Endothelial cell of umbilical vein (primary cell): ENCODE measurements around the gene H2BW1. TPM values are rescaled to one million over a fixed set of nuclear protein-coding genes. Genes with fewer than 3 reads are reported as not detected.
"Not testable (repeated sequence)": the region's sequence is repeated elsewhere in the genome, so short reads cannot be mapped to it uniquely, and the experiment has no call there.

Experiments used
- BruUV-seq: library from RNA; stranded (reverse); fragments of 400-500 nt; replicated peaks from 2 replicates; lab custom pipeline; 2021; lab: Mats Ljungman, UMichigan
- CTCF ChIA-PET: fragments of 300-600, 350-600 bp; sonication (Branson Sonifier 250); formaldehyde crosslinking; loops from one replicate; lab custom pipeline; 2021; ENCODE audit warnings: antibody characterized with exemption, inconsistent platforms; lab: Charles Lee
- POLR2A ChIA-PET: fragments of 300-600, 350-600 bp; sonication (Branson Sonifier 250); formaldehyde crosslinking; loops from one replicate; lab custom pipeline; 2021; ENCODE audit warnings: antibody characterized with exemption, inconsistent platforms; lab: Charles Lee
- DNase-seq: peaks from one replicate; pipeline ENCODE4 v3.0.0-alpha.2; 2011; ENCODE audit warnings: low read depth, low spot score
- FAIRE-seq: peaks from 2 replicates; lab custom pipeline; 2011; peaks lifted over from hg19 to GRCh38; lab: Jason Lieb, UNC
- H2AFZ ChIP-seq: 2 replicates; pipeline ENCODE4 v1.6.0; 2012; ENCODE audit warnings: low read depth, low read length, control low read depth, inconsistent platforms
- H3K27ac ChIP-seq: 2 replicates; pipeline ENCODE4 v1.5.1; 2011; ENCODE audit warnings: low read depth, mild to moderate bottlenecking, control low read depth, low read length, moderate library complexity; ENCODE audit not compliant: insufficient read depth
- H3K27me3 ChIP-seq, 2 experiments: 2 replicates each; pipeline versions ENCODE4 v1.6.0 to v1.6.1; 2011; ENCODE audit warnings: low read length in 2 of 2, mixed read lengths in 1 of 2; ENCODE audit not compliant: control insufficient read depth in 2 of 2, insufficient read depth in 2 of 2
- H3K36me3 ChIP-seq, 2 experiments: 2 replicates in 1 of 2; 3 replicates in 1 of 2; pipeline ENCODE4 v1.5.1; 2011; ENCODE audit warnings: low read length in 2 of 2, mild to moderate bottlenecking in 1 of 2, moderate library complexity in 1 of 2; ENCODE audit not compliant: control insufficient read depth in 2 of 2, insufficient read depth in 2 of 2; ENCODE audit errors: extremely low read depth in 1 of 2
- H3K4me1 ChIP-seq: 3 replicates; pipeline ENCODE4 v1.5.1; 2011; ENCODE audit warnings: mild to moderate bottlenecking, low read length; ENCODE audit not compliant: control insufficient read depth, insufficient read depth; ENCODE audit errors: extremely low read depth
- H3K4me2 ChIP-seq: 2 replicates; pipeline ENCODE4 v1.6.1; 2011; ENCODE audit warnings: low read length, control low read depth, mixed read lengths; ENCODE audit not compliant: insufficient read depth
- H3K4me3 ChIP-seq, 3 experiments: fragments of 200-600 bp in 1 of 3; sonication (generic), shearing (Covaris generic) in 1 of 3; replicated peaks in 1 of 3; 2 replicates each; pipeline ENCODE4 v1.5.1; 2011 to 2016; ENCODE audit warnings: control low read depth in 3 of 3, low read length in 3 of 3, mild to moderate bottlenecking in 2 of 3, inconsistent platforms in 1 of 3, low read depth in 1 of 3, moderate library complexity in 1 of 3; ENCODE audit not compliant: insufficient read depth in 1 of 3
- H3K79me2 ChIP-seq: 2 replicates; pipeline ENCODE4 v1.6.0; 2012; ENCODE audit warnings: low read length, inconsistent platforms; ENCODE audit not compliant: control insufficient read depth, insufficient read depth
- H3K9ac ChIP-seq: replicated peaks from 2 replicates; pipeline ENCODE3; 2011; ENCODE audit warnings: low read length, control low read depth; ENCODE audit not compliant: insufficient read depth; ENCODE audit errors: extremely low read depth
- H3K9me1 ChIP-seq: replicated peaks from 3 replicates; pipeline ENCODE4 v1.6.0; 2011; ENCODE audit warnings: mild to moderate bottlenecking, low read length; ENCODE audit not compliant: control insufficient read depth, insufficient read depth; ENCODE audit errors: extremely low read depth
- H3K9me3 ChIP-seq: replicated peaks from 2 replicates; pipeline ENCODE4 v1.5.1; 2012; ENCODE audit warnings: low read length, inconsistent platforms; ENCODE audit not compliant: control insufficient read depth, insufficient read depth
- H4K20me1 ChIP-seq: replicated peaks from 2 replicates; pipeline ENCODE3; 2011; ENCODE audit warnings: mild to moderate bottlenecking, low read length; ENCODE audit not compliant: control insufficient read depth, insufficient read depth; ENCODE audit errors: extremely low read depth
- EZH2 ChIP-seq: IDR thresholded peaks from 2 replicates; pipeline ENCODE4 v1.6.1; 2012; ENCODE audit warnings: borderline replicate concordance, low read depth, mild to moderate bottlenecking, moderate library complexity, low read length, inconsistent platforms; ENCODE audit not compliant: severe bottlenecking
- GATA2 ChIP-seq: IDR thresholded peaks from 2 replicates; pipeline ENCODE4 v1.7.0; 2011; ENCODE audit warnings: low read depth, mild to moderate bottlenecking, moderate library complexity, mixed read lengths, low read length; ENCODE audit not compliant: insufficient read length, insufficient read depth
- JUN ChIP-seq: IDR thresholded peaks from 2 replicates; pipeline ENCODE4 v1.6.1; 2011; ENCODE audit warnings: borderline replicate concordance, low read depth; ENCODE audit not compliant: insufficient read length, insufficient read depth
- MYC ChIP-seq: IDR thresholded peaks from one replicate; pipeline ENCODE4 v1.6.1; 2011; ENCODE audit warnings: mild to moderate bottlenecking, low read depth, low read length
- POLR2A ChIP-seq: IDR thresholded peaks from 2 replicates; pipeline ENCODE4 v1.6.1; 2012; ENCODE audit warnings: low read depth, mild to moderate bottlenecking, control low read depth, low read length
- POLR2AphosphoS5 ChIP-seq: IDR thresholded peaks from 2 replicates; pipeline ENCODE4 v1.6.1; 2012; ENCODE audit warnings: low read depth, mild to moderate bottlenecking, control low read depth, low read length, moderate library complexity; ENCODE audit not compliant: insufficient read depth
- dilution Hi-C: fragments of 300-500 bp; cut with MboI; formaldehyde crosslinking; loops from one replicate; pipeline ENCODE4 v1.15.0; 2019; ENCODE audit warnings: low sequenced_read_pairs; ENCODE audit not compliant: extremely low pct_ligation_motif_present
- intact Hi-C: fragments of 100-400 bp; cut with micrococcal nuclease; formaldehyde crosslinking; loops from one replicate; pipeline ENCODE4 v1.10.0; 2022
- polyA plus RNA-seq, 4 experiments: library from polyadenylated mRNA; depleted of rRNA in 3 of 4; stranded (reverse) in 3 of 4; unstranded in 1 of 4; fragments of >200 nt; gene quantifications; 2 replicates each; pipeline versions ENCODE4 v1.2.1 to v1.2.3, GENCODE V29; 2011 to 2012; ENCODE audit warnings: missing spikeins in 1 of 4
- total RNA-seq: library from RNA; stranded (reverse); gene quantifications from 2 replicates; pipeline ENCODE4 v1.2.3, GENCODE V29; 2021
- TF ChIP-seq, protein P1 (sequence below): IDR thresholded peaks from 2 replicates; pipeline ENCODE4 v1.6.1; 2011; ENCODE audit not compliant: insufficient read depth, insufficient read length

The H2BW1 gene
- total and polyA plus RNA-seq, 2 donors (not counting 3 experiments of a cell fraction or from before 2014, with no cell fraction given): not detected

DNA sequence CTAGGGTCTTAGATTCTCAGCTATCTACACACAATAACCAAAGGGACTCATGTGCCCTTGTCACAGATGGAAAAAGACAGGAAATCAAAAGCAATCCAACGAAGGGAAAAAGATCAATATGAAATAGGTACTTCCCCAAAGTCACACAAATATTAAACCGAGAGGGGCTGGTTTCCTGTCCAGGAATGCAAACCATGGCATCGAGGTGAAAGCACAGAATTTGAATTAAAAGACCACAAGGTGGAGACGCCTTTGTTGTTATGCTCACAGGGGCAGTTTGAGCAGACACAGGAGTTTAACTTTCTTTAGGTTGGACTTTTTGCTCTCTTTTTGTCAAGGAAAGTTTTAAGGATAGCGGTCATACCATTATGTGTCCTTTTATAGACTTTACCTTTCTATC, 14.3 kb downstream of the H2BW1 start:
- dilution Hi-C loops: no loop called here
- TF ChIP-seq JUN: no peak
- no peak for TF ChIP-seq GATA2
- TF ChIP-seq POLR2AphosphoS5: no peak
- TF ChIP-seq, protein P1, sequence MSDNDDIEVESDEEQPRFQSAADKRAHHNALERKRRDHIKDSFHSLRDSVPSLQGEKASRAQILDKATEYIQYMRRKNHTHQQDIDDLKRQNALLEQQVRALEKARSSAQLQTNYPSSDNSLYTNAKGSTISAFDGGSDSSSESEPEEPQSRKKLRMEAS: no peak
- TF ChIP-seq POLR2A: no peak
- TF ChIP-seq EZH2: no peak
- TF ChIP-seq MYC: no peak
- H3K4me2 ChIP-seq: no peak overlapping the region

GRCh38 chrX:103983508-103983907, 30.0 kb downstream of the H2BW1 start:
- H3K27me3 ChIP-seq, H4K20me1 ChIP-seq, POLR2A ChIA-PET, DNase-seq, intact Hi-C loops, H2AFZ ChIP-seq, H3K36me3 ChIP-seq, CTCF ChIA-PET, H3K4me3 ChIP-seq, H3K9me1 ChIP-seq, H3K4me1 ChIP-seq, BruUV-seq, dilution Hi-C loops, H3K9ac ChIP-seq, H3K4me2 ChIP-seq, H3K79me2 ChIP-seq, H3K27ac ChIP-seq, H3K9me3 ChIP-seq: not testable (repeated sequence)
- FAIRE-seq: peak; percentile 59

More for the DNA sequence above, 14.3 kb downstream of the H2BW1 start:
- CTCF ChIA-PET: no interaction called here
- Histone ChIP-seq H3K27ac (no peak overlapping the region), H3K36me3 (no peaks in the 10 kb centered on the region), H3K9me3 (no peaks in the 10 kb centered on the region), H3K79me2 (no peaks in the 10 kb centered on the region), H3K9me1 (no peaks in the 10 kb centered on the region), H2AFZ (no peak overlapping the region), H3K4me1 (no peaks in the 10 kb centered on the region), H3K27me3 (no peaks in the 10 kb centered on the region), H3K4me3 (no peak overlapping the region), H3K9ac (no peak overlapping the region), H4K20me1 (no peaks in the 10 kb centered on the region)
- POLR2A ChIA-PET: no interaction called here
- DNase-seq: no peak
- no peak for FAIRE-seq
- no TSS peak for BruUV-seq
- intact Hi-C loops: no loop called here

- H3K9ac ChIP-seq, H2AFZ ChIP-seq, DNase-seq, H3K9me3 ChIP-seq, H3K27me3 ChIP-seq, BruUV-seq, H4K20me1 ChIP-seq, H3K79me2 ChIP-seq, dilution Hi-C loops, H3K4me1 ChIP-seq, POLR2A ChIA-PET, H3K9me1 ChIP-seq, H3K36me3 ChIP-seq, CTCF ChIA-PET, H3K4me2 ChIP-seq, intact Hi-C loops, H3K27ac ChIP-seq, H3K4me3 ChIP-seq: not testable (repeated sequence)
- FAIRE-seq: peak; percentile 89
These were observed 50.9 kb downstream of the H2BW1 start, which contains the start of gene TMSB15B for GRCh38 chrX:103962411-103963278. Gene TMSB15B, plus strand, starts transcription at chrX:103962627.
